Adipose tissue (tissue), 3 donors: Measurements from ENCODE around the gene MAFG. TPM values are rescaled to one million over a fixed set of nuclear protein-coding genes. Genes with fewer than 3 reads are reported as not detected.

Source experiments
- H3K27ac ChIP-seq: one replicate; pipeline ENCODE4 v1.5.1; 2013; ENCODE audit warnings: low read depth, low read length
- WGBS, 3 donors: extraction: QIAGEN DNeasy Blood & Tissue Kit; methylation state at CpG; one replicate each; pipeline ENCODE4 v1.1.7; 2013; 5-methylcytosine and 5-hydroxymethylcytosine counted together
- polyA plus RNA-seq, 3 donors: library from polyadenylated mRNA; stranded (reverse); fragments of 200-250 nt; gene quantifications; one replicate each; pipeline ENCODE4 v1.2.3, GENCODE V29; 2013
- donor health status: healthy with polysubstance abuse.
- donor health status: Bipolar disorder and iron deficiency.
- donor health status: healthy.

The MAFG gene
- polyA plus RNA-seq, 3 donors: 5.2 to 13.9 (median 13.8) TPM

DNA sequence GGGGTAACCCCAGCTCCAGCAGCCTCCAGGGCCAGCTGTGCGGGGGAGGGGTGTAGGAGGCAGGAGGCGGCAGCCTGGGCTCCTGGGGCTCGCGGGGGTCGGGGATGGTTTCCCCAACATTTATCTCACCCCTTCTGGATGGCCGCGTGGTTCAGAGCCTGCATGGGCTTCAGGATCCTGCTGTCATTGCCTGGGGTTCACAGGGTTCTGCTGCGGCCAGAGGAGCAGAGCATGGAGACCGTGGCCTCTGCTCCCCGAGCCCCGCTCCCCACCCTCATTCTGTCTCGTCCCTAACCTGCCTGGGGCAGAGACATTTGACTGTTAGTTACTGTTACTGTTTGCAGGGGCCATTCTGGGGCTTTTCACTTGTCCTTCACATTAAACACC, 14.6 kb upstream of the MAFG start:
- WGBS, 3 donors: 46 to 55% (median 48%) methylated on average over 10 to 12 of the region's 12 CpGs
- no peak overlapping the region for H3K27ac ChIP-seq

DNA sequence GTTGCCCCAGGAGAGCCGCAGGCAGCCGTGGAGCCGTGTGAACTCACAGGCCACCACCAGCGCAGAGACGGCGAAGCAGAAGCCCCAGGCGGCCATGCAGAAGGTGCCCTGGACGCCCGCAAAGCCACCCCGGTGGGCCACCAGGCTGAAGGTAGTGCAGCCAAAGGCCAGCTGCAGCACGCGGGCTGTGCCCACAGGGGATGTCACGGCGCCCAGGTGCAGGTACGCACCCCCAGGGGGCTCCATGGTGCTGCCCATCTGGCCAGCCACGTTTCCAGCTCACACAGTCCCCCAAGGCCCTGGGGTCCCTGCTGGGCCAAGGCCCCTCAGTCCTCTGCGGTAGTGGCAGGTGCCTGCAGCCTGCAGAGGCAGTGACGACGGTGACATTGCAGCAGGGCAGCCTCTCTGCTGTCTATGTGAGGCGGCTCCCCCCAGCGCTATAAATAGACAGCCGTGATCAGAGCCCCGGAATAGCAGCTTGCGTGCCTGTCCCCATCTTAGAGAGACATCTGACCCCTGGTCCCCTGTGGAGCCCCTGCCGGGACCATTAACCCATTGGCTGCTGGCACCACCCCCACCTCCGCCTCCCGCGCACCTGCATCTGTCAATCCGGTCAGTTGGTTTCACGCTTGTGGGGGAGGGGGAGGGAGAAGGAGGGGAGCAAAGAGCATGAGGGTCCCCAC, 14.1 kb upstream of the MAFG start:
- H3K27ac ChIP-seq: no peak overlapping the region
- 44 to 49% (median 48%) methylated on average over 27 to 30 of the region's 30 CpGs for WGBS, 3 donors

DNA sequence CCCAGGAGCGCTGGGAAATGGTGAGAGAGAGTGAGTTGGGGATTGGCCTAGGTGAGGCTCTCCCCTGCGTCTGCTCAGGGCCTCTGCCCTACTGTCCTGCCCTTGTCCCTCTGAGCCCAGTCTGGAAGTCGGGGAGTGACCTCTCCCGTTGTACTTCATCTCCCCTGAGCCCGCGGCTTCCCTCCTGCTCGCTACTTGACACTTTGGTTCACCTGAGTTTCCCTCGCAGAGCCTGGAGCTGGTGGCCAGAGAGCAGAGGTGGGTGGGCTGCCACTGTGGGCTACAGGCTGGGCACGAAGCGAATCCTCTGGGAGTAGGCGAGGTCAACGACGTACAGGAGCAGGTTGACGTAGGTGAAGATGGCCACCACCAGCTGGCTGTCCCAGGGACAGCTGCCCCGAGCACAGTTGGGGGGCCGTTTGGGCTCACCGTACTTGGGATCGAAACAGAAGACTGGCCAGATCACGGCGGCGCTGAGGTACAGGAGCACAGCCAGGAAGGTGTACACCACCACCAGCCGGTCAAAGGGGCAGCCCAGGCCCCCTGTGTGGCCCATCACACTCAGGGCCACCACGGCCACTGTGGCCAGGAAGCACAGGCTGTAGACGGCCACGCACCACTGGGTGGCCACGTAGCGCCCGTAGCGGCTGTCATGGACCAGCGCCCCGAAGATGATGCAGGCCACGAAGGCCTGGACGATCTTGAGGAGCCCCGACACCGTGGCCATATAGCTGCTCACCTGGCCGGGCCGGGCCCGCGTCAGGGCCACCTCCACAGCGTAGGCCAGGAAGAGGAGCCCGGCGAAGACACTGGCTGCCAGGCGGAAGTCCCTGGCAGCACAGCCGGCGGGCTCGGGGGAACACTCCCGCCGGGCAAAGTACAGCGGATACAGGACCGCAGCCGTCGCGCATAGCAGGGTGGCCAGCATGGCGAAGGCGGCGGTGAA, 13.3 kb upstream of the MAFG start:
- 85 to 92% (median 92%) methylated on average over 54 to 56 of the region's 56 CpGs for WGBS, 3 donors
- no peak overlapping the region for H3K27ac ChIP-seq

DNA sequence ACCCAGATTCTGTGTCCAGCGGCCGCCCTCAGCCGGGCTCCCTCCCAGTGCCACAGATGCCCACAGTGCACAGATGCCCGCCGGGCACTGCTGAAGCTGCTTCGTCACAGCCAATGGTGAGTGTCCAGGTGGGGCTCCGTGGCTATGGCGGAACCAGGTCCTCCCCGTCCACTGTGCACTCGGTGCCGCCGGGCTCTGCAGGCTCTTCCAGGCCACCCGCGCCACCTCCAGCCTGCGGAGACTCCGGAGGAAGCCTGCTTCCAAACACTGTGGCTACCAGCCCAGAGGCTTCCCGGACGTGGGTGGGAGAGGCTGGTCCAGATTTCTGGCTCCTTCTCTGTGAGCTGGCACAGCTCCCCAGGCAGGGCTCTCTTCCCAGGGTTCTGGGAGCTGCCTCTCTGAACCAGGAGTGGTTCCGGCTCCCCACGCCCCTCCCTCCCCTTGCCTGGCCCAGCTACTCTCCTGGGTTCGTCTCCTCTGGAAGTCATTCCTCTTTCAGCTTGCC, 12.4 kb upstream of the MAFG start:
- H3K27ac ChIP-seq: no peak overlapping the region
- 58 to 78% (median 61%) methylated on average over 21 of the region's 21 CpGs for WGBS, 3 donors

DNA sequence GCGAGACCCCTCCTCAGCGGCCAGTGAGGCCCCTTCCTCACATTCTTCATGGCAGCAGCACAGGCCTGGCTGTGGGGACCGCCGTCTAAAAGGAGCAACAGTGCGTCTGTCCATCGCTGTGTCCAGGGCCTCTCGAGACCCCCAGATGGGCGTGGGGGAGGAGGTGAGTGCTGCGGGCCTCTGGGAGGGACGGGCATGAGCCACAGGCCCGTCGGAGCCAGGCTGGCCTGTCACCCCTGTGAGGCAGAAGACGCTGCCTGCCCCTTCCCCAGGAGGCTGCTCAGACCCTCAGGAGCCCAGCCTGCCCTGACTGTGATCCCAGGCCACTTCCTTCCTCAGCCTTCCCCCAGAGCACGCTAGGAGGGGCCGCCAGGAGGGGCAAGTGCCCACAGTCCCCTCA, 11.7 kb upstream of the MAFG start:
- H3K27ac ChIP-seq: no peak overlapping the region
- WGBS, 3 donors: 61 to 77% (median 67%) methylated on average over 15 of the region's 15 CpGs

DNA sequence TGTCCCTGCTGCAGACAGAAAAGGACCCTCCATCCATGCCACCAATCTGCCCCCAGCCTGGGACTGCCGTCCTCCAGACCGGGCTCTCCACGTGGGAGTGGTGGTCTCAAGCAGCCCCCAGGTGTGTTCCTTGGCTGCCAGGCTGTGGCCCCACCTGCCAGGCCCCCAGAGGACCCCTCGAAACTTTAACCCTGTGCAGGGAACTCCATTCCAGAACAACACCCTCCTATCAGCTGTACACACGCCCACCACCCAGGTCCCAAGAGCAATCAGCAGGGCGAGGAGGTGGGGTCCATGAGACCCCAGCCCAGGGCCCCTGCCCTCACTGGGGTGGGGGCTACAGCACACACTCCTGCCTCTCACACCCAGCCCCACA, 8.2 kb upstream of the MAFG start:
- H3K27ac ChIP-seq: no peak overlapping the region
- 69 to 93% (median 92%) methylated on average over 6 of the region's 6 CpGs for WGBS, 3 donors

DNA sequence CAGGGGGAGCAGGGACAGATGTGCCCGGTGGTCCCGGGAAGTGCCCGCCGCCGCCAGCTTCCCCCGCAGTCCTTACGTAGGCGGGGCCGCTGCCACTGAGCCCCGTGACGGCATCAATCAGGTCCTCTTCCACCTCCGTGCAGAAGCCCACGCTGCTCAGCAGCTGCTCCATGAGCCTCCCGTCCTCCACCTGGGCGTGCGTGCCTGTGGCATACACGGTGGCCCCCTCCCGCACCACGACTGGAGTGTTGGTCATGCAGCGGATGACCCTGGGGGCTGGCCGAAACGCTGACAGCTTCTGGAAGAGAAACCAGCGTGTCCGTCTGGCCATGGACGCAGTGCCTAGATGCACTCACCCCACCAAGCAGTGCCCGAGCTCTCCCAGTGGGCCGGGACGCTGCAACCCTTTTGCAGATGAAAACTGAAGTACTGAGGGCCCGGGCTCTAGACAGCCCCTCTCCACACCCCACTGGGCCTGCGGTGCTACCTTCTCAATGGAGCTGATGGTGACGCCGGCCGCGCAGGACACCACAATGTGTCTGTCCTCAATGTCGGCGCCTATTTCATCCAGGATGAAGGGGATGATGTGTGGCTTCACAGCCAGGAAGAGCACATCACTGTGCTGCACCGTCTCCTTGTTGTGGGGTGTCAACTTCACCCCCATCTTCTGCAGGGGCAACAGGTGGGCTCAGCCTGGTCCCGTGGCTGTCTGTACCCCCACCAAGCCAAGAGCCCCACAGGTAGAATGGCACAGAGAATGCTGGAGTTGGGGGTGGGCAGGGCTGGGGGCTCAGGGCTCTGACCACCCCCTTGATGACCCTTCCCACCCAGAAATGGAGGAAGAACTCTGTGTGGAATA, 7.5 kb upstream of the MAFG start:
- H3K27ac ChIP-seq: no peak overlapping the region
- 90 to 94% (median 93%) methylated on average over 38 of the region's 38 CpGs for WGBS, 3 donors

DNA sequence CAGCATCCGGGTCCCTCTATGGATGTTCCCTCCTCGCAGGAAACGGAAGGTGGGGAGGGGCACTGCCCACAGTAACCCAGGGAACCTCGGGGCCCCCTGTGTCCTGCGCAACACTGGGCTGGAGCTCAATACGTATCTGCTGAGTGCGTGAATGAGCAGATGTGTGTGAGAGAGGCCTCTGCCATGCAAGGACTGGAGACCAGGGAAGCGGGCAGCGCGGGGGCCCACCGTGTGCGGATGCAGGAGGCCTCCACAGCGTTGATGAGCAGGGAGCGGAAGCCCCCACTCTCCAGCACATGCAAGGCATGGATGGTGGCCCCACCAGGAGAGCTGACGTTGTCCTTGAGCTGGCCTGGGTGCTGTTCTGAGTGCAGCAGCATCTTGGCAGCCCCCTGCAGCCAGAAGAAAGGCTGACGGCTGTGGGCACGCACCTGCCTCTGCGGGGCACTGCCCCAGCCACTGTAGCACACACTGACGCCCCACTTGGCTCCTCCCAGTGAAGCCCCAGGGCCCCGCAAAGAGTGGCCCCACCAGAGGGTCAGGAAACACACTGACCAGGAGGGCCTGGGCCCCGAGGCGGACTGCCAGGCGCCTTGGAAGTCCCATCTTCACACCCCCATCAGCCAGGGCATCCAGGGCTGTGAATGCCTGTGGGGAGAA, 6.7 kb upstream of the MAFG start:
- H3K27ac ChIP-seq: no peak overlapping the region
- 83 to 87% (median 85%) methylated on average over 23 of the region's 23 CpGs for WGBS, 3 donors

DNA sequence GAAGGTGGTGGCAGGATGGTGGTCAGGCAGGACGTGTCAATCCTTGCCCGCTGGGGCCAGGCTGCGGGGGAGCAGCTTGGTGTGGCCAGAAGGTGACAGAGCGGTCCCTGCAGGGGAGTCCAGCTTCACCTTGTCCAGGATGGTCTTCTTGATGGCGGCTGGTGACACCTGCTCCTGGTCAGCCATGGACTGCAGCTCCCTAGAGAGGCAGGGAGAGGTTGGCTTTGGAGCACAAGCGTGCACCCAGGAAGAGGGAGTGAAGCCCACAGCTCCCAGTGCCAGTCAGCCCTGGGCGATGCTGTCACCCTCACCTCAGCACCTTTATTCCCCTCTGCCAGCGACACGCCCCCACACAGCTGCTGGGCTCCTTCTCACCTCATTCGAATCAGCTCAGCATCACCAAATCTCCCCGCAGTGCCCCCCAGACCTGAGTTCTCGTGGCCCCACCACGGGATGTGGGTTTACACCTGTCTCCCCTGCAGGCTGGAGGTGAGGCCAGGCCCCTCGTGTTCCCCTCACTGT, 5.7 kb upstream of the MAFG start:
- H3K27ac ChIP-seq: no peak overlapping the region
- WGBS, 3 donors: 87 to 93% (median 89%) methylated on average over 14 of the region's 14 CpGs

DNA sequence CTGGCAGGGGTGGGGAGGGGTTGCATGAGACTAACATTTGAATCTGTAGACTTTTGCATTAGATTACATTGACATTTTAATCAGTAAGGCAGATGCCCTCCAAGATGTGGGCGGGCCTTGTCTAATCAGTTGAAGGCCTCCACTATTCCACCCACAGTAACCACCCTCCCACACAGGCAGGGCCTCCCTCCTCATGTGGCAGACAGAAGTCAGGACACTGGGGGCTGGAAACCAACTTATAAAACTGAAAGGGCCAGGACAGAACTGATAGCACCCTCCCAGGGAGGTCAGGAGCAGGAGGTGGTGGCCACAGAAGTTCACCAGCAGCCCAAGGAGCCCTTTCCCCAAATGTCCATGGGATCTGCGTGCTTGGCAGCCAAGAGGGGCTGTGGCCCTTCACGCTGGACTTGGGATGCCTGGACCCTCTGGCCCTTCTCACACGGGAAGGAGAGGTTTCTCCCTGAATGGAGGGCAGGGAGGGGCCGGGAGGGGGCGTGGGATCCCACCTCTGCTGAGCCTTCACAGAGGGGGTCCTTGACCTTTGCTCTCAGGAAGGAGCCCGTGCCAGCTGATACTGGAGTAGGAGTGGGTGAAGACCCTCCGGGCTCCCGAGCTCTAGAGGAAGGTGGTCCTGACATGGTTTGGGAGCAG, 4.9 kb upstream of the MAFG start:
- 79 to 91% (median 90%) methylated on average over 9 of the region's 9 CpGs for WGBS, 3 donors
- H3K27ac ChIP-seq: no peak overlapping the region

DNA sequence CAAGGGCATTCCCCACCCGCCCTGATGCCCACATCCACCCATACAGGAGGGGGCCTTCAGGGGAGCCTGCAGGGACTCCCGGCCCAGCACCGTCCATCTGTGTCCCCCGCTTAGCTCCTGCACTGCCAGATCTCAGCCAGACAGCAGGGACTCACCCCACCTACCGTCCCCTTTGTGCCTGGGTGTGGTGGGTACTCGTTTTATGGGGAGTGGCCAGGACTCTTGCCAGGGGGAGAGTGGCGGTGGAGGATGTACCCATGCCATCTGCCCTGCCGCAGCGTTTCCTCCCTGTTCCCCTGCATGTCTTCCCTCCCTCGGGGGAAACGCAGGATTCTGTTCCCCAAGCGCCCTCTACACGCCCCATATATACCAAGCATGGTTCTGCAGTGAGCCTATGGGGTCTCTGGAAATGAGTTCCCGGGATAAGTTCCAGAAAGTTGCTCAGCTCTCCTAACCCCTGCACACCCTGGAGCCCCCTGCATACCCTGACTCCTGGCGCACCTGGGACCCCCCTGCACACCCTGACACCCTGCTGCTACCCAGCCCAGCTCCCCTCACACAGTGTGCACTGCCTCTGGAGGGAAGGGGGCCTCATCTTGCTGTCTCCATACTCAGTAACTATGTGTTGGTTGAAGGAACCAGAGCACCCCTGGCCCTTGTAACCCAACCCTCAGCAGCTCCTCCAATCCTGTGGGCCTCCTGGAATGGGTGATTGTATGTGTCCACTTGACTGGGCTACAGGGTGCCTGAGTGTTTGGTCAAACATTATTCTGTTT, 4.2 kb upstream of the MAFG start:
- H3K27ac ChIP-seq: no peak overlapping the region
- 30 to 47% (median 35%) methylated on average over 15 of the region's 15 CpGs for WGBS, 3 donors

DNA sequence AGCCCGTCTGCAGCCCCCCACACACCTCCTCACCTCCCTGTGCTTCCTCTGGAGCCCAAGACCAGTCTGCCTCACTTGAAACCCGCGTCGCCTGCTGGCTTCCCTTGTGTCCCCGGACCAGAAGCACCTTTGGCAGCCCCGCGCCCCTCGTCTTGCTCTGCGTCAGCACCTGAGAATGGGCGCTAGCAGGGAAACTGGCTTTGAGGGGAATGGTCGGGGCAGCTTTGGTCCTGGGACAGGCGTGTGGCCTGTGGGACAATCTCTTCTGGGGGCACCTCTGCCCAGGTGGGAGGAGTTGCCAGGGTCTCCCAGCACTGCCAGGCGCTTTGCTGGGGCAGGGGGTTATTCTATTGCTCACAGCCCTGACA, 3.6 kb upstream of the MAFG start:
- no peak overlapping the region for H3K27ac ChIP-seq
- WGBS, 3 donors: 63 to 70% (median 65%) methylated on average over 13 of the region's 13 CpGs

DNA sequence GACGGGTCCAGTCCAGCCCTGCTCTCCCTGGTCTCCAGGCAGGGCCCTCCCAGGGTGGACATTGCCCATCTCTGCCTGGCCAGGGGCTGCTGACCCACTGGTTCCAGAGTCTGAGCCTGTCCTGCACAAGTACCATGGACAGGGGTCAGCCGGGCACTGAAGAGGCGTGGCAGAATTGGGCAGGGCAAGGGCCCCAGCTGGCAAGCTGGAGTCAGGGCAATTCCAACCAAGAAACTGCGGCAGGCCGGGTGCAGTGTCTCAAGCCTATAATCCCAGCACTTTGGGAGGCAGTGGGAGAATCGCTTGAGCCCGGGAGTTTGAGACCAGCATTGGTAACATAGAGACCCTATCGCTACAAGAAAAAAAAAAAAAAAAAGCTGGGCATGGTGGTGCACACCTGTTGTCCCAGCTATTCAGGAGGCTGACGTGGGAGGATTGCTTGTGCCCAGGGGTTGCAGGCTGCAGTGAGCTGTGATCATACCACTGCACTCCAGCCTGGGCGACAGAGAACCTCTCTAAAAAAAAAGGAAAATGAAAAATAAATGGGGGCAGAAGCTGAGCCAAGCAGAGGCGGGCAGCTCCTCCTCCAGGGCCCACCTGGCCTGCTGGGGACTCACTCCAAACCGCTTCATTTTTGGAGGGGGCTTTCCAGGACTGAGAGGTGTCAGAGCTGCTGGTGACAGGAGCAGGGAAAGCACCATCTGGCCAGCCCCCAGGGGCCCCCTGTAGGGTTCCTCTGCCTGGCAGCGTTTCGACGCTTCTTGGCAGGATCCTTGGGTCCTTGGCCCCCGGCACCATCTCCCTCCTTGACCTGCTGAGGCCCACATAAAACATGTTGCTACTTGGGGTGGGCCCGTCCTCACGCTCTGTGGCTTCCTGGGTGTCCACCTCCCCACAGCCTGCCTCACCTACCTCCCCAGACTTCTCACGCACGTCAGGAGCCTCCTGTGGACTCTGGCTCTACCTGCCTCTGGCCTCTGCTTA, 2.9 kb upstream of the MAFG start:
- WGBS, 3 donors: 64 to 67% (median 67%) methylated on average over 20 of the region's 20 CpGs
- no peak overlapping the region for H3K27ac ChIP-seq

DNA sequence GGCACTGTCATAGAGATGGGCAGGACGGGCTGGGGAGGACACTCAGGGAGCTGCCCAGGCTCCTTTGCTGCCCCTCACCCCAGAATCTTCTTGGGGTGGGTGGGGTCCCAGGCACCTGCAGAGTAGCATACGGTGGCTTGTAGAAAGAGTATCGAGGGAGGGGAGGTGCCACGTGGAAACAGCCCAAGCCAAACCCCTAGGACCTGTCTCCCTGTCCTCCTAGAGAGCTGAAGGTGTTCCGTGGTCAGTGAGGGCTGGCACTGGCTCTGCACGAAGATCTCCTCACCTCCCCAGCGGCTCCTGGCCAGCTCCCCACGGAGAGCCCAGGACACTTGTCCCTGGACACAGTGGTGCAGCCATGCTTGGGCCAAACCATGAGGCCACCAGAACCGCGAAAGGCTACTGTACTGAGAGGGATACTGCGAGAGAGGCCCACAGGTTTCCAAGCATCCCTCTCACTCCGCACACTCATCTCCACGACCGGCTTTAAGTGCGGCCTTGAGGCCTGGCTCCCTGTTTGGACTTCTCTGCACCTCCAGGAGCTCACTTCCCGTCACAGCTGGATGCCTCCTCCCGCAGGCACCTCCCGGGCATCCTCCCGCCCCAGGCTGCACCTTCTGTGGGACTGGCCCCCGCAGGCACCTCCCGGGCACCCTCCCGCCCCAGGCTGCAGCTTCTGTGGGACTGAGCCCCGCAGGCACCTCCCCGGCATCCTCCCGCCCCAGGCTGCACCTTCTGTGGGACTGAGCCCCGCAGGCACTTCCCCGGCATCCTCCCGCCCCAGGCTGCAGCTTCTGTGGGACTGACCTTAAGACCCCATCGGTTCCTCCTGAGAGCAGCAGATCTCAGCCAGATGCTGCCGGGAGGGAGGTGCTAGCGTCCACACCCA, 2.0 kb upstream of the MAFG start:
- 90 to 91% (median 91%) methylated on average over 30 to 31 of the region's 31 CpGs for WGBS, 3 donors
- H3K27ac ChIP-seq: no peak overlapping the region
